Heart left ventricle (tissue), 16 donors: ENCODE results near the gene IFT57. TPM values are rescaled to one million over a fixed set of nuclear protein-coding genes. Genes with fewer than 3 reads are reported as not detected.
A peak's percentile ranks its signal among the peaks of the same experiment; 100 is the strongest.
"Not testable (repeated sequence)": the region's sequence is repeated elsewhere in the genome, so short reads cannot be mapped to it uniquely, and the experiment has no call there.

Experiments used
- ATAC-seq, 4 donors: fragments of 200-7000 bp; cut with Tn5 transposase; one replicate each; pipeline ENCODE4 v1.9.1; 2020 to 2022; ENCODE audit warnings: moderate library complexity in 4 of 4, mild to moderate bottlenecking in 3 of 4, moderate number of reproducible peaks in 1 of 4
- DNase-seq, 5 donors: peaks; one replicate each; pipeline ENCODE4 v3.0.0-alpha.2; 2020
- H3K27ac ChIP-seq, 12 donors: fragments of 200-600 bp; sonication (generic) in 4 of 12; one replicate each; pipeline versions ENCODE4 v1.5.0 to v1.8.0; 2016 to 2022; ENCODE audit warnings: mild to moderate bottlenecking in 2 of 12
- H3K27me3 ChIP-seq, 9 donors: fragments of 200-600 bp; sonication (generic) in 2 of 9; one replicate each; pipeline versions ENCODE4 v1.5.1 to v1.8.0; 2016 to 2022; ENCODE audit warnings: mild to moderate bottlenecking in 3 of 9
- H3K36me3 ChIP-seq, 9 donors: fragments of 200-600 bp; sonication (generic) in 2 of 9; one replicate each; pipeline versions ENCODE4 v1.5.0 to v1.8.0; 2018 to 2022; ENCODE audit warnings: mild to moderate bottlenecking in 2 of 9
- H3K4me1 ChIP-seq, 12 donors: fragments of 200-600 bp; sonication (generic) in 4 of 12; one replicate each; pipeline versions ENCODE4 v1.5.0 to v1.8.0; 2016 to 2022; ENCODE audit warnings: mild to moderate bottlenecking in 3 of 12
- H3K4me3 ChIP-seq, 12 donors: fragments of 200-600 bp; sonication (generic) in 4 of 12; one replicate each; pipeline versions ENCODE4 v1.5.0 to v1.8.0; 2017 to 2022; ENCODE audit warnings: mild to moderate bottlenecking in 9 of 12, moderate library complexity in 4 of 12
- H3K9me3 ChIP-seq, 12 donors: fragments of 200-600 bp; sonication (generic) in 4 of 12; one replicate each; pipeline versions ENCODE4 v1.5.0 to v1.8.0; 2016 to 2022; ENCODE audit warnings: mild to moderate bottlenecking in 1 of 12
- CTCF ChIP-seq, 12 donors: fragments of 200-600 bp; sonication (generic) in 4 of 12; IDR thresholded peaks; one replicate each; pipeline versions ENCODE4 v1.5.0 to v1.8.0; 2018 to 2022; ENCODE audit warnings: antibody characterized with exemption in 12 of 12, mild to moderate bottlenecking in 5 of 12
- POLR2A ChIP-seq, 2 donors: fragments of 450-650 bp; IDR thresholded peaks; one replicate each; pipeline ENCODE4 v1.6.1; 2017; ENCODE audit warnings: antibody characterized with exemption in 2 of 2, mild to moderate bottlenecking in 2 of 2, moderate library complexity in 2 of 2
- WGBS, 4 donors: extraction: QIAGEN DNeasy Blood & Tissue Kit in 2 of 4; methylation state at CpG; one replicate each; pipeline versions ENCODE4 v1.1.5 to v1.1.7; 2013 to 2018; 5-methylcytosine and 5-hydroxymethylcytosine counted together
- intact Hi-C, 10 donors: fragments of 100-400 bp; cut with DNase I; formaldehyde crosslinking; loops; one replicate each; pipeline versions ENCODE4 v1.11.1 to v1.14.2; 2022
- long read RNA-seq, 3 donors: library from polyadenylated mRNA; unstranded; transcript quantifications; one replicate each; pipeline ENCODE4 v2.0.0, GENCODE V29; 2020 to 2021
- polyA plus RNA-seq, 2 donors: library from polyadenylated mRNA; stranded (reverse); fragments of 200-250 nt; gene quantifications; one replicate each; pipeline ENCODE4 v1.2.3, GENCODE V29; 2013
- total RNA-seq, 9 donors: library from RNA; depleted of rRNA in 2 of 9; stranded (reverse); fragments of >200 nt in 2 of 9; fragmentation: NEBNext Ultra II Directional in 3 of 9; extraction: Animal tissue kit (Norgen Biotek cat#: 25700) in 3 of 9; gene quantifications; one replicate each; pipeline versions ENCODE4 v1.1.0 to v1.2.4, GENCODE V29; 2016 to 2023
- donor health status: ischemic (EF 13 %, LVEDD 7.1; RV severe dilation, severe dysfunction).
- donor health status: healthy with polysubstance abuse.
- donor health status: DM: no; HTN: yes; CAD: no.
- donor health status: DM: no; HTN: no; CAD: no.
- donor health status: ischemic (EF 25% LVEDD 6.9; RV normal size, moderate dysfunction).
- donor health status: ischemic (EF 25% LVEDD 5.7; RV mildly dilated, moderate dysfunction).
- donor health status: healthy.
- donor health status: DM: yes; HTN: yes; CAD: no.
- donor health status: ischemic (EF 35%, LVEDD 5.7; RV mildly dilated, moderate dysfunction).
- donor health status: nonischemic (EF 11% LVEDD 7.7; RV severe dilation, severe dysfunction).
- donor health status: DM: yes; HTN: yes; CAD: no.
- donor health status: PGD.
- donor health status: ischemic (EF 29% LVEDD 5.4; RV normal size, mild dysfunction).
- donor health status: nonischemic (EF 23%, LVEDD 6.1; RV moderate dilation, normal function).

Gene IFT57
- 10 to 100 TPM; 11.8 to 36.4 (median 22.9) TPM for total RNA-seq
- polyA plus RNA-seq = 10 to 100 TPM in 1 of 2 donors, 1 to 10 TPM in 1; 4.3 to 23.6 TPM
- long read RNA-seq, donor 1, transcript IFT57-201 (11 exons, 3,203 nt) = major isoform, 33 of 36 reads
- long read RNA-seq, donor 1, partial matches to known transcripts = 2 of 36 reads
- long read RNA-seq, donor 1, other reads (novel, unspliced or antisense) = 0 of 36 reads
- long read RNA-seq, donor 2, transcript IFT57-201 (11 exons, 3,203 nt) = major isoform, 84 of 113 reads
- long read RNA-seq, donor 2, partial matches to known transcripts = 25 of 113 reads
- long read RNA-seq, donor 2, other reads (novel, unspliced or antisense) = 4 of 113 reads
- long read RNA-seq, donor 3, transcript IFT57-201 (11 exons, 3,203 nt) = major isoform, 29 of 34 reads
- long read RNA-seq, donor 3, partial matches to known transcripts = 3 of 34 reads
- long read RNA-seq, donor 3, other reads (novel, unspliced or antisense) = 2 of 34 reads

- WGBS, 4 donors = 0 to 1% (median 0%) methylated on average over 32 to 57 of the region's 57 CpGs
- ATAC-seq (peak; percentile 100), DNase-seq (peak; percentile 96 to 98 (median 98))
- Histone ChIP-seq H3K4me1 (peaks cover 0 to 49% (median 13%) of the 10 kb centered on the region in 12 donors), H3K27me3 (no peaks in the 10 kb centered on the region), H3K36me3 (peaks cover 0 to 12% (median 0%) of the 10 kb centered on the region in 9 donors), H3K9me3 (no peaks in the 10 kb centered on the region), H3K27ac (peak within 1 kb of the TSS in 11 of 12 donors; percentile 6 to 88 (median 73)), H3K4me3 (peak within 1 kb of the TSS; percentile 66 to 91 (median 81))
- intact Hi-C loops = loop anchor here in 9 of 10 donors (5.0 to 10.0 kb wide), 5 partner anchors 127 to 363 kb away; partner anchors contain the start of genes CD47 (in 7 of the 9), CIP2A (in 2 of the 9) and DZIP3 (in 2 of the 9)
- TF ChIP-seq CTCF (IDR thresholded peaks at IDR 0.05) = no peak
- TF ChIP-seq POLR2A (IDR thresholded peaks at IDR 0.05) = peak in 1 of 2 donors; percentile 45
Measured at GRCh38 chr3:108221911-108222852, at the start of gene IFT57. Gene IFT57 (minus strand): TSS chr3:108222424. CDS start chr3:108222322, 102 bp downstream.

- Histone ChIP-seq H3K4me3 (no peak overlapping the region), H3K36me3 (no peaks in the 10 kb centered on the region), H3K4me1 (no peaks in the 10 kb centered on the region), H3K27me3 (no peaks in the 10 kb centered on the region), H3K27ac (no peak overlapping the region), H3K9me3 (no peaks in the 10 kb centered on the region)
- intact Hi-C loops = no loop called here
- TF ChIP-seq CTCF (IDR thresholded peaks at IDR 0.05) (no peak), POLR2A (IDR thresholded peaks at IDR 0.05) (no peak)
- 44 to 79% (median 48%) methylated on average over 2 of the region's 2 CpGs for WGBS, 4 donors
- ATAC-seq = no peak
- no peak for DNase-seq
Measured at GRCh38 chr3:108271626-108272025, 49.4 kb upstream of the IFT57 start.

- DNase-seq, ATAC-seq, H3K36me3 ChIP-seq, H3K27me3 ChIP-seq, H3K4me1 ChIP-seq, H3K4me3 ChIP-seq, H3K9me3 ChIP-seq, H3K27ac ChIP-seq, intact Hi-C loops: not testable (repeated sequence)
- 91 to 95% (median 93%) methylated on average over 3 of the region's 3 CpGs for WGBS, 4 donors
Measured at GRCh38 chr3:108268235-108268634, 46.0 kb upstream of the IFT57 start.

GRCh38 chr3:108264534-108265298 lies 42.5 kb upstream of the IFT57 start:
- DNase-seq, intact Hi-C loops, H3K36me3 ChIP-seq, H3K4me3 ChIP-seq, H3K27me3 ChIP-seq, H3K9me3 ChIP-seq, ATAC-seq, H3K4me1 ChIP-seq, H3K27ac ChIP-seq: not testable (repeated sequence)
- WGBS, 4 donors = 82 to 88% (median 85%) methylated on average over 5 of the region's 5 CpGs
